CD4-positive, alpha-beta T cell treated with Interleukin-4 for 4 hours (primary cell): ENCODE measurements around the gene TMEM200C.

Source experiments
- DNase-seq: peaks from one replicate; pipeline ENCODE4 v3.0.0-alpha.2; 2020

Gene TMEM200C

GRCh38 chr18:5895299-5895875, at the start of gene TMEM200C:
TSS of gene TMEM200C (minus strand) at chr18:5895522. CDS start at chr18:5892063, 3,459 bp downstream.
- no peak for DNase-seq

- no peak for DNase-seq
Observed at GRCh38 chr18:5944448-5944847, 49.1 kb upstream of the TMEM200C start.

DNA sequence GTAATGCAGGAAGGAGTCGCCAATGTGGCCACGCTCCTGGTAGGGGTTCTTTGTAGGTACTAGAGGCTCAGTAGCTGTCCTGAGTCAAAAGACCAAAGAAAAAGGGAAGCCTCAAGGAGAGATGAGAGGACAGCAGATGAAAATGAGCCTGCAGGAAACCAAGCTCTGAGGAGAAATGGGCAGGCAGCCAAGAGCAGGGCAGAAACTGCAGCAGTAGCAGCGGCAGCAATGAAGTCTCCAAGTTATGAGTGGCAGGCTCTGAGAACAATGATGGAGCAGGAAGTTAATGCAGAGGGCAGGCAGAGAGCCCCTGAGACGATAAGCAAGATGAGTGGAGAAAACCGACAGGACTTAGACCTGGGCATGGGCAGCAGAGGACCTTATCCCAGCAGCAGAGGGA, 48.2 kb upstream of the TMEM200C start:
- DNase-seq = no peak

GRCh38 chr18:5942591-5942990, 47.3 kb upstream of the TMEM200C start:
- DNase-seq = no peak

GRCh38 chr18:5941890-5942289, 46.6 kb upstream of the TMEM200C start:
- no peak for DNase-seq

DNA sequence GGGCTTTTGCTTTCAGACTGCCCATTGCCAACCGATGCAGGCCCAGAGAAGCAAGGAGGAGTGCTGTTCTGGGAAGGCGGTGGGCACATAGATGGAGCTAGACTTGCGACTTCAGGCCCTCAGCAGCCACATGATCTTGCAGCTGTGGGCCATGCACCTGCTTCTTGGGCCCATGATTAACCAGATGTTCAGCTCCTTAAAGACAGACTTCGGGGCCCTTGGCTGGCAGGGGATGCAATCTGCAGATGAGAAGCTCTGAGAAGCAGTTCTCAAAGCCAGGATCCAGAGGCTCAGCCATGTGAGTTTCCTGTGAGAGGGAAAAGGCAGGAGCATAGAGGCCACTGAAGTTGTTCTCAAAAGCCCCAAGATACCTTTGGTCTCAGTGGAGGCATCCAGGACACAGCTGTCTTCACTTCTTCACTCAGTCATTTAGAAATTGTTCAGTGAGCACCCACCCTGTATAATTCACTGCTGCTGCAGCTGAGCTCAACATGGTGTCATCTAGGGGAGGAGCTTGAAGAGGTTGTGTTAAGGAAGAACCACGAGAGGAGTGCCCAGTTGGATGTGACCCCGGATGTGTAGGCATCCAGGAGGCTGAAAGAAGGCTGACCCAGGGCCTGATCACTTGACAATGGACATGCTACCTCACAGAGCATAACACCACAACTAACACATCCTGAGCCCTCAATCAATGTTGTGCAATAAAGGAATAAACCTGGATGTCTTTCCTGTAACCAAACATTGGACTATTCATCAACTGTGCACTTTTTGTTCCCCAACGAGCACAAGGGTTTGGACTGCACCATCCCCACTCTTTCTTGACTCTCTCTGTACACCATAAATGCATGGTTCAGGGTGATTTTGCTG, 44.7 kb upstream of the TMEM200C start:
- DNase-seq = no peak

GRCh38 chr18:5937795-5938194, 42.5 kb upstream of the TMEM200C start:
- DNase-seq = no peak

GRCh38 chr18:5937121-5937520, 41.8 kb upstream of the TMEM200C start:
- DNase-seq = no peak

DNA sequence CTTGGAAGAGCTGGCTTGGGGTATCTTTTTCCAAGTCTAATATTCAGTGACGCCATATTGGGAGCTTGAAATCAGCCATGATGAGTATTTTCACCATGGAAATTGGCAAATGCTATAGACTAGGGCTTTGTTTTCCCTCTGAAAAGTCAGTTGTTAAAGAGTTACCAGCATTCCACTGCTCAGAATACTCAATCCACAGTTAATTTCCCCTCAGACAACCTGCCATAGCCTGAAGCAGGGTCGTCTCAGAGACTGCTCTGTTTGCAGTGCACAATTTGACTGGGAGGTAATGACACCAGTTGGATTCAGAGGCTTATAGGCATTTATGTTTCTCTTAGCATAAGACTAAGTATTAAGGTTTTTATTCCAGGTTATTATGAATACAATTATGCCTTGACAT, 35.5 kb upstream of the TMEM200C start:
- no peak for DNase-seq

GRCh38 chr18:5918205-5918858, 23.0 kb upstream of the TMEM200C start:
- no peak for DNase-seq

DNA sequence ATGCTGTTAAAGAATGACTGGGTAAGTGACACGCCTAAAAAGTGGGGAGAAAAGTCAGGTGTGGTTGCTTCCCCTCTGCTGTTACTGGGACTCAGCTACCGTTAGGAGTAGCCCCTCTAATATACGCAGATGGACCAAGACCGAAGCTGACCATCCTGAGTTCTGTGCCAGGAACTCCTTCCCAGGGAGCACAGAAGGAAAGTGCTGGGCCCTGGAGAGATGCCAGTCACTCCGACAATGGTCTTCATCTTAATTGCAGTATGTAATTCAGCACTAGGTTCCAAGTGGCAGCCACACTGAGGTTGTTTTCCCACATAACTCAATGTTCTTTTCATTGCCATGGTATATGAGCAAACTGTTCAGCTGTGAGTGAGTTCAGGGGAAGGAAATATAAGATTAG, 19.6 kb upstream of the TMEM200C start:
- DNase-seq = no peak

GRCh38 chr18:5914016-5914415, 18.7 kb upstream of the TMEM200C start:
- no peak for DNase-seq

GRCh38 chr18:5912566-5912965, 17.2 kb upstream of the TMEM200C start:
- no peak for DNase-seq

DNA sequence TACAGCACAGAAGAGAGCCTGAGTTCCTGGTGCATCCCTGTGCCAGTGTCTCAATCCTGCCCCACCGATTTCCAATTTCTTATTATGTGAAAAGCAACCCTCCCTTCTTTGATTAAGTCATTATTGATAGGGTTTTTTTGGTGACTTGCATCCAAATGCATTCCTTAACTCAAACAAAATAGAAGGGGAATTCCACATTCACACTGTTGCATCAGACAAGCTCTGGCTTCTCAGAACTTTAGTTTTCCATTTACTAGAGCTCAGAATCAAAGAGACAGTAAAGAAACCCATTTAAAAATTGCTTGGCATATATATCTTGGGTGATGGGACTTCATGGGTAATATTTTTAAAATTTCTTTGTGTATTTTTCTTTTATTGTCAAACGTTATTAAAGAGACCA, 13.8 kb upstream of the TMEM200C start:
- DNase-seq = no peak

GRCh38 chr18:5903386-5903785, 8.1 kb upstream of the TMEM200C start:
- no peak for DNase-seq

DNA sequence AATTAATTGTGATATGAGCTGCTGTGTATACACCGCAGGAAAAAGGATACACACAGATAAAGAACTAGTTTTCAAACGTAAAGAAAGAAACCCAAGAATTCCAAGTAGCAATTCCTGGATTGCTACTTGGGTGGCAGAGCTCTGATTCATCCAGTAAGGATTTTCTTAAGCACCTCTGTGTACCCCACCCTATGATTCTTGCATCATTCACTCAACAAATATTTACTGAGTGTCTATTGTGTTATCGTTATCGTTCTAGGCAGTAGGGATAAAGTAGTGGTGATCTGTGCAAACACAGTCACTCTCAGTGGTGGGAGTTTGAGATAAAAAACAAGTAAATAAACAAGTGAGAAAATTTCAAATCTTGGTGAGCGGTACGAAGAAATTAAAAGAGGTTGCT, 4.9 kb upstream of the TMEM200C start:
- DNase-seq = no peak

- no peak for DNase-seq
Observed at GRCh38 chr18:5899835-5900234, 4.5 kb upstream of the TMEM200C start.

DNA sequence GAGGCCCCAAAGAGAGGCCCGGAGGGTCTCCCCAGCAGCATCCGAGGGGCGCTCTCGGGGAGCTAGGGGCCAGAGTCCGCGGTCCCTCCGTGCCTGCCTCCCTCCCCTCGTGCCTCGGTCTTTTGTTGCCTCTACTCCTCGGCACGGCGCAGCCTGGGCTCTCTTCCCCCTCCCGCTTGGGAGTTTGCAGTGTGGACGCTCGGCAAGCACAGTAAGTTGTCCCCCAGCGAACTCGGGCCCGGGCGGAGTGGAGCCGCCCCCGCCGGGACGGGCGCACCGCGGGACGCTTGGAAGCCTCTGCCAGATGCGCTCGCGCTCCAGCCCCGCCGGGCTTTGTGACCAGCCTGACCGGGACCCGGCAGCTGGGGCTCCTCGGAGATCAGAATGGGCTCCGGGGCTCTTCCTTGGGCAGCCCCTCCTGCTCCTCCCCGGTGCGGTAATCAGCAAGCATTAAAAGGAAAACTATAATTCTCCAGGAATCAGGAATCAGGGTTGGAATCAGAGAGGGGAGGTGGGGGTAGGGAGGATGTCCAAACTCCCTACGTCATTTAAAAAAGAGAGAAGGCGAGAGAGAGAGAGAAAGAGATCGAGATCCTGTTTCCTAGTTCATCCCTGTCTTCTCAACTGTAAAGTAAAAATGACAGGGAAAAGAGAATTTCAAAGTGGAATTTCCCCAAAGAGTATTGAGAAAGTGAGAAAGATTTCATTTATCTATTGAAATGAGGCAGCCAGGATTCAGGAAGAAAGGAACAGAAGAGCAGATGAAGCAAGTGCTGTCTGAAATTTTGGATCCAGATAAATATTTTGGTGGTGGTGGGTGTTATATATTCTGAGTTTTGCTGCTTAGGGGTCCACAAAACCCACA, 786 bp upstream of the TMEM200C start:
- no peak for DNase-seq

GRCh38 chr18:5894611-5895298, 567 bp downstream of the TMEM200C start:
- DNase-seq = no peak

DNA sequence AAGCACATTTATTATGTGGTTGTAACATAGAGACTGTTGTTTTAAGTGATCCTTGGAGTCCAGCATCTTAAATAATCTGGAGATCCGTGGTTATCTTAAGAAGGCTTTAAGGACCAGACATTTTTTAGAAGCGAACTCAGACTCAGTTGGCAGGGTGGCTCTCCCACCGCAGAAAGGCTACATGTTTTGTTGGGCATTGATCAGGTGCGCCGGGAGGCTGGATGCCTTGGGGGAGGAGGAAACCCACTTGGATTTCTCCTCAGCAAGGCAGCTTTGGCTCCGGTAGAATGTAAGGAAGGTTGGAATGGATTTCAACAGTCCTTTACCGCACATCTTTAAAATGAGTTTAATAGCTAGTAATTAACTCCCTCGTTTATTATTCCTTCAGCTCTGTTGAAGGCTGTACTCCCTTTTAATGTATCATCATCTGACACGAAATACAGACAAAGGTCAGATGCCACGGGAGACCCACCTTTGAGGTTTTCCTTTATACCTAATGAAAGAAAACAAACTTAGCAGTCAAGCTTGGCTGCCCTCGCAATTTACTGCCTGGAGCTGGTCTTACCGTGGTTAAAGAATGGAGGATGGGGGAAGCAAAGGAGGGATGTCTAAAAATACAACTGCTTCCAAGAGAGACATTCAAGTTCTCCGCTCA, 1.2 kb downstream of the TMEM200C start:
- DNase-seq = no peak

GRCh38 chr18:5892823-5893431, 2.4 kb downstream of the TMEM200C start:
- DNase-seq = no peak

DNA sequence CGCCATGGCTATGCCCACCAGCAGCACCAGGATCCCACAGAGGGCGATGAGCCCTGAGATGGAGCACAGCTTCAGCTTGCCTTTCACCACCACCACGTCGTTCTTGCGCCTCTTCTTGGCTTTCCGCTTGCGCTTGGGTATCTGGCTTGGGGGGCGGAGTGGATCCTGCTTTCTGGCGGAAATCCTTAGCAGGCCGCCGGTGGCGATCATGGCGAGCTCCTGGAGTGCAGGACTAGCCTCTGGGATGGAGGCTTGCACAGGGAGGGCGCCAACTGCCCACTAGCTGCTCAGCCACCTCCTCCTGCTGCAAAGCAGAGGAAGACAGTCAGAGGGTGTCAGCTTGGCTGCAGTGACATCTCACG, 3.5 kb downstream of the TMEM200C start:
- no peak for DNase-seq
